T-helper 17 cell (primary cell): ENCODE measurements around the gene WDR86. TPM values are rescaled to one million over a fixed set of nuclear protein-coding genes. Genes with fewer than 3 reads are reported as not detected.

Source experiments
- ATAC-seq: fragments of 150-1000 bp; cut with Tn5 transposase; 2 replicates; pipeline ENCODE4 v1.10.0; 2021; ENCODE audit warnings: mild to moderate bottlenecking, moderate library complexity
- DNase-seq, 3 donors: peaks; one replicate each; pipeline versions ENCODE4 v3.0.0 to v3.0.0-alpha.2; 2020 to 2021
- H3K9me3 ChIP-seq: one replicate; pipeline ENCODE4 v1.7.0; 2013; ENCODE audit warnings: low read length, mild to moderate bottlenecking; ENCODE audit not compliant: control insufficient read depth, poor library complexity, severe bottlenecking
- H3K27ac Mint-ChIP-seq: one replicate; pipeline ENCODE4 v1.8.0; 2022; ENCODE audit warnings: mild to moderate bottlenecking, moderate library complexity, mixed read lengths
- H3K27me3 Mint-ChIP-seq: one replicate; pipeline ENCODE4 v1.8.0; 2022; ENCODE audit warnings: mixed read lengths
- H3K36me3 Mint-ChIP-seq: one replicate; pipeline ENCODE4 v1.8.0; 2022; ENCODE audit warnings: low read depth, mixed read lengths
- H3K4me1 Mint-ChIP-seq: one replicate; pipeline ENCODE4 v1.8.0; 2022; ENCODE audit warnings: mild to moderate bottlenecking, mixed read lengths
- H3K4me3 Mint-ChIP-seq: one replicate; pipeline ENCODE4 v1.8.0; 2022; ENCODE audit warnings: mild to moderate bottlenecking, moderate library complexity, mixed read lengths
- total RNA-seq, 4 donors: library from RNA in 2 of 4; stranded (reverse) in 2 of 4; gene quantifications; one replicate each; pipeline ENCODE4 v1.2.3 and lab custom pipeline; 2022 to 2026

Gene WDR86
- total RNA-seq, 2 donors from 2014 or later, result 9.7 to 24.4 TPM

- ATAC-seq (no peak), DNase-seq (no peak)
- Mint-ChIP-seq H3K27ac (peak overlapping the region; percentile 98), H3K4me3 (peak overlapping the region; percentile 49), H3K27me3 (no peaks in the 10 kb centered on the region), H3K4me1 (peaks cover 27% of the 10 kb centered on the region), H3K36me3 (no peaks in the 10 kb centered on the region)
- no peaks in the 10 kb centered on the region for H3K9me3 ChIP-seq
Observed at GRCh38 chr7:151404216-151405011, 5.4 kb downstream of the WDR86 start.

- peak overlapping the region; percentile 98 for H3K27ac Mint-ChIP-seq
- DNase-seq, result no peak
- H3K4me3 Mint-ChIP-seq, result peak overlapping the region; percentile 5
- H3K36me3 Mint-ChIP-seq, result no peaks in the 10 kb centered on the region
- H3K9me3 ChIP-seq, result no peaks in the 10 kb centered on the region
- no peak for ATAC-seq
- no peaks in the 10 kb centered on the region for H3K27me3 Mint-ChIP-seq
- H3K4me1 Mint-ChIP-seq, result peaks cover 25% of the 10 kb centered on the region
Observed at GRCh38 chr7:151403764-151404163, 6.1 kb downstream of the WDR86 start.

DNA sequence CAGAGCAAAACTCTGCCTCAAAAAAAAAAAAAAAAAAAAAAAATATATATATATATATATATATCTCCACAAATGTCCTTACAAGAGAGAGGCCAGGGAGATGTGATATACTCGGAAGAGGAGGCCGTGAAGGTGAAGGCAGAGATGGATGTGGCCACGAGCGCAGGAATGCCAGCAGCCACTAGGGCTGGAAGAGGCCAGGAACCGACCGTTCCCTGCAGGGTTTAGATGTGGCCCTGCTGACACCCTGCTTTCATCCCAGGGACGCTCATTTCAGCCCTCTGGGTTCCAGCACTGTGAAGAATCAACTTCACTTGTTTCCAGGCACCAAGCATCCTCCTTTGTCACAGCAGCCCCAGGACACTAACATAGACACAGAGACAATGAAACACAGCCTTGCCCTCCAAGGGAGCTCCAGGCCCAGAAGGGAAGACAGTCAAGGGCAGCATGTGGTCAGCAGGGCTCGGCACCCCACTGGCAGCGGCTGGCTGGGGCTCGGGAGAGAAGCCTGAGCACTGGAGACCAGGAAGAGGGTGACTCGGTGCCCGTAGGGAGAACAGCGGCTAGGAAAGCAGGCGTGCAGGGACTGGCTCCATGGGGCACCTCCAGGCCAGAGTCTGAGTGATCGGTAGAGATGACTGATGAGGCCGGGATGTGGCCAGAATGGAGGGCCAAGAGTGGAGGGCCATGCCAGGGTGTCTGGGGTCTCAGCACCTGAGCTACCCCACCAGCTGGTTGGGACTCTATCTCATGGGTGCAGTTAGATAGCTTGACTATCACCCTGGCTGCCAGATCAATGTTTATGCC lies 7.6 kb downstream of the WDR86 start:
- no peaks in the 10 kb centered on the region for H3K9me3 ChIP-seq
- no peaks in the 10 kb centered on the region for H3K36me3 Mint-ChIP-seq
- no peaks in the 10 kb centered on the region for H3K27me3 Mint-ChIP-seq
- H3K27ac Mint-ChIP-seq, result peak overlapping the region; percentile 98
- DNase-seq, result no peak
- peaks cover 29% of the 10 kb centered on the region for H3K4me1 Mint-ChIP-seq
- no peak for ATAC-seq
- no peak overlapping the region for H3K4me3 Mint-ChIP-seq

GRCh38 chr7:151400626-151401315 lies 9.1 kb downstream of the WDR86 start:
- peak overlapping the region; percentile 31 for H3K4me3 Mint-ChIP-seq
- H3K36me3 Mint-ChIP-seq, result no peaks in the 10 kb centered on the region
- no peaks in the 10 kb centered on the region for H3K27me3 Mint-ChIP-seq
- ATAC-seq (peak; percentile 77), DNase-seq (peak in 1 of 3 donors; percentile 37)
- H3K4me1 Mint-ChIP-seq, result peaks cover 26% of the 10 kb centered on the region
- H3K9me3 ChIP-seq, result no peaks in the 10 kb centered on the region
- H3K27ac Mint-ChIP-seq, result peak overlapping the region; percentile 89

DNA sequence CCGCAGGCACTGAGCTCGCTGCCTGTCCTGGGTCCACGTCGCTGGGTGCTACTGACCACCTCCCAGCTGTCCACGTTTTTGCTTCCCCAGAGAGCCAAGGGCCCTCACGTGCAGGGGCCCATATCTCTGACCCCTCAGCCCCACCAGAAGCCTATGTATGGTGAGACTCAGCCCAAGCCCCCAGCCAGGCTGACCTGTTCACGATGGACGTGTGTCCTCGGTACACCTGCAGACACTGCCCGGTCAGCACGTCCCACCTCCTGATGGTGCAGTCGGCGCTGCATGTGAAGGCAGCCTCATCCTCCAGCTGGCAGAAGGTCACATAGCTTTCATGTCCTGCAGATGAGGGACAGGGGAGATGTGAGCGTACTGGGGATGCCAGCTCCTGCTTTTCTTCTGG lies 9.9 kb downstream of the WDR86 start:
- ATAC-seq (no peak), DNase-seq (no peak)
- Mint-ChIP-seq H3K27ac (peak overlapping the region; percentile 89), H3K36me3 (no peaks in the 10 kb centered on the region), H3K4me3 (no peak overlapping the region), H3K27me3 (no peaks in the 10 kb centered on the region), H3K4me1 (peaks cover 26% of the 10 kb centered on the region)
- H3K9me3 ChIP-seq, result no peaks in the 10 kb centered on the region

- ATAC-seq, result no peak
- peaks cover 25% of the 10 kb centered on the region for H3K4me1 Mint-ChIP-seq
Observed at GRCh38 chr7:151399305-151399601, 10.6 kb downstream of the WDR86 start.

GRCh38 chr7:151398446-151399304 lies 11.2 kb downstream of the WDR86 start:
- no peaks in the 10 kb centered on the region for H3K9me3 ChIP-seq
- H3K27me3 Mint-ChIP-seq, result no peaks in the 10 kb centered on the region
- no peak overlapping the region for H3K4me3 Mint-ChIP-seq
- H3K27ac Mint-ChIP-seq, result no peak overlapping the region
- no peaks in the 10 kb centered on the region for H3K36me3 Mint-ChIP-seq
- peaks cover 20% of the 10 kb centered on the region for H3K4me1 Mint-ChIP-seq
- ATAC-seq (no peak), DNase-seq (no peak)

More at GRCh38 chr7:151399305-151399601, 10.6 kb downstream of the WDR86 start:
- H3K27me3 Mint-ChIP-seq, result no peaks in the 10 kb centered on the region
- no peak for DNase-seq
- no peak overlapping the region for H3K27ac Mint-ChIP-seq
- H3K9me3 ChIP-seq, result no peaks in the 10 kb centered on the region
- no peaks in the 10 kb centered on the region for H3K36me3 Mint-ChIP-seq
- H3K4me3 Mint-ChIP-seq, result no peak overlapping the region

- Mint-ChIP-seq H3K36me3 (no peaks in the 10 kb centered on the region), H3K27ac (peak overlapping the region; percentile 0), H3K4me1 (peaks cover 21% of the 10 kb centered on the region), H3K4me3 (peak overlapping the region; percentile 0), H3K27me3 (no peaks in the 10 kb centered on the region)
- ATAC-seq (no peak), DNase-seq (no peak)
- no peaks in the 10 kb centered on the region for H3K9me3 ChIP-seq
Observed at GRCh38 chr7:151397026-151397425, 12.8 kb downstream of the WDR86 start.

GRCh38 chr7:151396328-151396970 lies 13.4 kb downstream of the WDR86 start:
- Mint-ChIP-seq H3K27ac (peak overlapping the region; percentile 0), H3K4me3 (no peak overlapping the region), H3K4me1 (peaks cover 21% of the 10 kb centered on the region), H3K27me3 (no peaks in the 10 kb centered on the region), H3K36me3 (no peaks in the 10 kb centered on the region)
- no peak for DNase-seq
- no peak for ATAC-seq
- H3K9me3 ChIP-seq, result no peaks in the 10 kb centered on the region

GRCh38 chr7:151395036-151395367 lies 14.8 kb downstream of the WDR86 start:
- ATAC-seq (no peak), DNase-seq (no peak)
- H3K4me3 Mint-ChIP-seq, result no peak overlapping the region
- no peak overlapping the region for H3K27ac Mint-ChIP-seq
- no peaks in the 10 kb centered on the region for H3K9me3 ChIP-seq
- peaks cover 20% of the 10 kb centered on the region for H3K4me1 Mint-ChIP-seq
- H3K27me3 Mint-ChIP-seq, result no peaks in the 10 kb centered on the region
- H3K36me3 Mint-ChIP-seq, result no peaks in the 10 kb centered on the region

DNA sequence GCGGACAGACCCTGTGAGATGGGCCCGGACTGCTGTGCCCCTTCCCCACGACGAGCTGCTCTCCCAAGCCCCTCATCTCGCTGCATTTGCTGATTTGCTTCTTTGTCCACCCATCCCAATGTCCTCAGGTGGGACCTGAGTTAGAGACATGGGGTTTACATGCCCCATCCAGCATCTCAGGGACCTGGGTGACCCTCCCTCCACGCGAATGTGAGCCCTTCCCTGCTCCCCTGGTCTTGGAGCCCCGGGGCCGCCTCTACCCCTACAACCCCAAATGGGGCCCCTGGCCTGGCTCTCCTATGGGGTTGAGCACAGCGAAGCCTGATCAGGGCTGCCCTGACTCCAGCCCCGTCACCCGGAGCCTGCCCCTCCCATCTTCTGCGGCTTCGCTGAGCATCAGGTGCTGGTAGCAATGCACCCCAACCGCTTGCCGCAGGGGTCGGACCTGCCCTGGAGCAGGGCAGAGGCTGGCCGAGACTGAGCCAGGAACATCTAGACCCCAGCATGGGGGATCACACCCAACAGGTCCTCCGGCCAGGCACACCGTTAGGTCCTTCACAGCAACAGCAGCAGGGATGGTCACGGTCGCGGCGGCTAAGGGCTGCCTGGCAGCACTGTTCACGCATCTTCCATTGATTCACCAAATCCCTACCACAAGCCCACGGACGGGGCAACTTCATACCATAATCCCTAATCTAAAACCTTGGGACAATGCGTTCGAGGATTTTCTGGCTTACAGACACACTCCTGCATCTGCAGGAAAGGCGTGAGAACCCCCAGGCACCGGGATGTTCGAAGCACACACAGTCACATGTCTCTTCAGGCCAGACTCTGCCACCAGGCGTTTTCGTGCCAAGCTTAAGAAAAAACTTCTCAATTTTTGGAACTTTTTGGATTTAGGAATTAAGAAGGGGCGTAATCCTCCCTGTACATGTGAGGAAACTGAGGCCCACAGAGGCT lies 15.5 kb downstream of the WDR86 start:
- no peak overlapping the region for H3K27ac Mint-ChIP-seq
- H3K27me3 Mint-ChIP-seq, result no peaks in the 10 kb centered on the region
- ATAC-seq, result no peak
- DNase-seq, result no peak
- no peaks in the 10 kb centered on the region for H3K9me3 ChIP-seq
- peaks cover 20% of the 10 kb centered on the region for H3K4me1 Mint-ChIP-seq
- H3K4me3 Mint-ChIP-seq, result no peak overlapping the region
- no peaks in the 10 kb centered on the region for H3K36me3 Mint-ChIP-seq
